Right lobe of liver (tissue), 6 donors: ENCODE data around the gene FOSL2. TPM values are rescaled to one million over a fixed set of nuclear protein-coding genes. Genes with fewer than 3 reads are reported as not detected.

ENCODE experiments used
- ATAC-seq, 4 donors: fragments of 200-7000 bp; cut with Tn5 transposase; one replicate each; pipeline ENCODE4 v1.9.1; 2020; ENCODE audit warnings: mild to moderate bottlenecking in 4 of 4, moderate library complexity in 4 of 4
- DNase-seq, 3 donors: peaks; one replicate each; pipeline ENCODE4 v3.0.0-alpha.2; 2020
- H3K27ac ChIP-seq, 3 donors: fragments of 200-600 bp; one replicate each; pipeline ENCODE4 v1.8.0; 2022
- H3K27me3 ChIP-seq, 2 donors: fragments of 200-600 bp; one replicate each; pipeline ENCODE4 v1.8.0; 2022
- H3K36me3 ChIP-seq, 4 donors: fragments of 200-600 bp; sonication (generic) in 1 of 4; one replicate each; pipeline versions ENCODE4 v1.5.1 to v1.8.0; 2017 to 2022; ENCODE audit warnings: control low read depth in 1 of 4
- H3K4me1 ChIP-seq, 4 donors: fragments of 200-600 bp; sonication (generic) in 1 of 4; one replicate each; pipeline versions ENCODE4 v1.5.1 to v1.8.0; 2017 to 2022; ENCODE audit warnings: control low read depth in 1 of 4
- H3K4me3 ChIP-seq, 3 donors: fragments of 200-600 bp; one replicate each; pipeline ENCODE4 v1.8.0; 2022
- H3K9me3 ChIP-seq, 4 donors: fragments of 200-600 bp; sonication (generic) in 1 of 4; one replicate each; pipeline versions ENCODE4 v1.5.1 to v1.8.0; 2017 to 2022; ENCODE audit warnings: control low read depth in 1 of 4
- CTCF ChIP-seq, 4 donors: fragments of 200-600 bp in 3 of 4; fragments of 450-650 bp in 1 of 4; IDR thresholded peaks; one replicate each; pipeline versions ENCODE4 v1.5.1 to v1.8.0; 2016 to 2022; ENCODE audit warnings: antibody characterized with exemption in 4 of 4, mild to moderate bottlenecking in 2 of 4
- POLR2A ChIP-seq: fragments of 450-650 bp; IDR thresholded peaks from one replicate; pipeline ENCODE4 v1.6.1; 2017; ENCODE audit warnings: antibody characterized with exemption, mild to moderate bottlenecking
- WGBS: methylation state at CpG from one replicate; pipeline ENCODE4 v1.1.6; 2018; ENCODE audit warnings: low coverage, low lambda C conversion rate; ENCODE audit not compliant: insufficient coverage; ENCODE audit errors: missing lambda C conversion rate; 5-methylcytosine and 5-hydroxymethylcytosine counted together
- intact Hi-C, 2 donors: fragments of 100-400 bp; cut with DNase I; formaldehyde crosslinking; loops; one replicate each; pipeline versions ENCODE4 v1.11.2 to v1.14.1; 2022
- total RNA-seq, 6 experiments: library from RNA; depleted of rRNA in 2 of 6; stranded (reverse); fragments of >200 nt in 2 of 6; fragmentation: NEBNext Ultra II Directional in 3 of 6; extraction: Animal tissue kit (Norgen Biotek cat#: 25700) in 3 of 6; gene quantifications; one replicate each; pipeline versions ENCODE4 v1.1.0 to v1.2.4, GENCODE V29; 2016 to 2023
- donor health status: DM: no; HTN: yes; CAD: no.
- donor health status: DM: no; HTN: no; CAD: no.
- donor health status: DM: no; HTN: no; CAD: no.
- donor health status: DM: no; HTN: yes; CAD: no.
- donor health status: DM: no; HTN: yes; CAD: no.

FOSL2 gene
- total RNA-seq, 6 experiments from 2014 or later, result 8.1 to 70.7 (median 14.9) TPM

GRCh38 chr2:28445448-28446258, 53.0 kb downstream of the FOSL2 start:
- ATAC-seq, result peak in 1 of 4 donors; percentile 72
- no peak overlapping the region for H3K4me3 ChIP-seq
- no peaks in the 10 kb centered on the region for H3K9me3 ChIP-seq
- TF ChIP-seq POLR2A (no peak), CTCF (IDR thresholded peaks at IDR 0.05) (no peak)
- no peak overlapping the region for H3K27ac ChIP-seq
- no peaks in the 10 kb centered on the region for H3K4me1 ChIP-seq
- peak in 1 of 3 donors; percentile 31 for DNase-seq
- no peaks in the 10 kb centered on the region for H3K27me3 ChIP-seq
- intact Hi-C loops, result no loop called here
- no peaks in the 10 kb centered on the region for H3K36me3 ChIP-seq
- 64% methylated on average over 4 of the region's 7 CpGs for WGBS

DNA sequence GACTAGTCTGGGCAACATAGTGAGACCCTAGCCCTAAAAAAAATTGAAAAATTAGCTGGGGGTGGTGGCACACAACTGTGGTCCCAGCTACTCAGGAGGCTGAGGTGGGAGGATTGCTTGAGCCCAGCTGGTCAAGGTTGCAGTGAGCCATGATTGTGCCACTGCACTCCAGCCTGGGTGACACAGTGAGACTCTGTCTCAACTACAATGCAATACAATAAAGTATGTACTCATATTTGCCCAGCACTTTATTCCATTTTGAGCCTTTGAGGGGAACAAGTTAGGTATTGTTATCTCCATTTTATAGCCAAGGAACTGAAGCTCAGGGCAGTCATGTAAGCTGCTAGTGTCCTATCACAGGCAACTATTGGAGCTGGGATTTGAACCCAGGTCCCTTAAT, 53.9 kb downstream of the FOSL2 start:
- TF ChIP-seq POLR2A, result no peak
- no peak for TF ChIP-seq CTCF (IDR thresholded peaks at IDR 0.05)
- no peak overlapping the region for H3K4me3 ChIP-seq
- intact Hi-C loops, result no loop called here
- no peaks in the 10 kb centered on the region for H3K4me1 ChIP-seq
- no peaks in the 10 kb centered on the region for H3K36me3 ChIP-seq
- no peak for DNase-seq
- H3K27ac ChIP-seq, result no peak overlapping the region
- no peaks in the 10 kb centered on the region for H3K9me3 ChIP-seq
- H3K27me3 ChIP-seq, result no peaks in the 10 kb centered on the region
- ATAC-seq, result no peak

GRCh38 chr2:28447086-28447485, 54.4 kb downstream of the FOSL2 start:
- Histone ChIP-seq H3K27ac (no peak overlapping the region), H3K9me3 (no peaks in the 10 kb centered on the region), H3K4me1 (no peaks in the 10 kb centered on the region), H3K4me3 (no peak overlapping the region), H3K27me3 (no peaks in the 10 kb centered on the region), H3K36me3 (no peaks in the 10 kb centered on the region)
- no peak for ATAC-seq
- intact Hi-C loops, result no loop called here
- WGBS, result 67% methylated on average over 3 of the region's 3 CpGs
- no peak for DNase-seq
- TF ChIP-seq CTCF (IDR thresholded peaks at IDR 0.05) (no peak), POLR2A (no peak)

GRCh38 chr2:28447943-28448792, 55.5 kb downstream of the FOSL2 start:
- Histone ChIP-seq H3K27me3 (no peaks in the 10 kb centered on the region), H3K9me3 (no peaks in the 10 kb centered on the region), H3K4me3 (no peak overlapping the region), H3K4me1 (no peaks in the 10 kb centered on the region), H3K36me3 (no peaks in the 10 kb centered on the region), H3K27ac (peak overlapping the region in 1 of 3 donors; percentile 39)
- WGBS, result 48% methylated on average over 5 of the region's 8 CpGs
- TF ChIP-seq CTCF (IDR thresholded peaks at IDR 0.05), result no peak
- no peak for TF ChIP-seq POLR2A
- peak in 3 of 4 donors; percentile 21 to 39 (median 22) for ATAC-seq
- DNase-seq, result no peak
- intact Hi-C loops, result no loop called here
